8988T (cell line): ENCODE data around the gene WNT11.

Source experiments
- DNase-seq: peaks from one replicate; pipeline ENCODE4 v3.0.0; 2011

Gene WNT11

DNA sequence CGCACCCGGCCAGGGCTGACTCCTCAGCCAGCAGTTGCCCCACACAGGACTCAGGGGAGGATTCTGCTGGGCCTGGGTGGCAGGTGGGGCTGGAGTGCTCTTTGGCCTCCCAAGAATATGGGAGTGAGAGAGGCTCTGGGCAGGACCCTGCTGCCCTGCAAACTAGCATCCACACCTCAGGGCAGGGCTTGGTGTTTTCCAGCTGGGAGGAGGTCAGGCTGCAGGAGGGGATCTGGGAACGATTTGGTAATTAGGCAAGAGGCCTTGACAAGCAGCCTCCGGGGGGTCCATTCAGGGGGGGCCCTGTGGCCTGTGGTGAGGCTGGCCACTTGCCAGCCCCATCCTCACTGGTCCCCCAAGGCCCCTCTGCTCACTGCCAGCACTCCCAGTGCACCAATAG, 35.8 kb downstream of the WNT11 start:
- DNase-seq = no peak

DNA sequence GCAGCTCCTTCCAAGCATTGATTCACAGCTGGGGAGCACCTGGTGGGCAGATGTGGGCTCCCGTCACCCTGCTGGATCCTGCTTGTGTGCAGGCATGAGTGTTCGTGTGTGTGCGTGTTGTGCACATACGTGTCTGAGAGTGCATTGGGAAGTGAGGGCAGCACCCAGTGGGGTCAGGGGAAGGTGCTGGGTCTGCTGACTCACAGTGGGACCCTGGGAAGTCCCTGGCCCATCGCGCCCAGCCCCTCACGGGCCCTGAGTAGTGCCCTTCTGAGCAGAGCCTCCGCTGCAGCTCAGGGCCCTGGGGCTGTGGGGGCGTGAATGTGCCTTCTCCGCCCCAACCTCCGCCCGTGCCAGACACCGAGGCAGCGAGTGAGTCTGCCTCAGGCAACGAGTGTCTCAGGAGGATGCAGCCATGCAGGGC, 36.8 kb downstream of the WNT11 start:
- DNase-seq = no peak

DNA sequence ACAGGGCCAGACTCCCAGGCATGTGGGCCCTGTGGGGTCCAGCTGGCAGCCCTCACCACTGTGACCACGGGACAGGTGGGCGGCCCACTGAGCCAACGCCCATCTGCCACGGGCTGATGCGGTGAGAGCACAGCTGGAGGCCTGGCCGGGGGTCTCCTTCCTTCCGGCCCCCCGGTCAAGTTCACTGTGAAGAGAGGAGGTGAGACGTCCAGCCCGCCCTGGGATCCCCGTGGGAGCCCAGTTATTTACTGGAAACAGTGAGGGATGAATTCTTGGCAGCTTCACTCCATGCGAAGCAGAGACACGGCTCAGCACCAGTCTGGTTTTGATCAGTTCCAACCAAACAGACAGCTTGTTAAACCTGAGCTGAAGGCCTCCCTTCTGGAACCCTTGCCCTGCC, 38.7 kb downstream of the WNT11 start:
- DNase-seq = no peak

DNA sequence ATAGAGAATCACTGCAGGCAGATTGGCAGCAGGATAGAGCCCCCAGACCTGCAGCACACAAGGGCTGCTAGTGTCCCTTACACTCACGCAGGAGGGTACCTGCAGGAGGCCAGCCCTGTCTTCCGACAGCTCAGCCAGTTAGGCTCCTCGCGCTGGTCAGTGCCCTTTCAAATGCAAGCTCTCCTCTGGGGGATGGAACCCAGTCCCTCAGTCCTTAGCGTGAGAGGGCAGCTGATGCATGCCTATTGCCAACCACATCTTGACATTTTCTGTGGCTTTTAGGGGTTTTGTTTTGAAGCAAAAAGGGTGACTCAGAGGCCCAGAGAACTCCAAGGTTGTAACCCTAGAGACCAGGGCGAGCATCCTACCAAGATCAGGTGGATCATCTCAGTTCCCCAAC, 40.0 kb downstream of the WNT11 start:
- DNase-seq = no peak

DNA sequence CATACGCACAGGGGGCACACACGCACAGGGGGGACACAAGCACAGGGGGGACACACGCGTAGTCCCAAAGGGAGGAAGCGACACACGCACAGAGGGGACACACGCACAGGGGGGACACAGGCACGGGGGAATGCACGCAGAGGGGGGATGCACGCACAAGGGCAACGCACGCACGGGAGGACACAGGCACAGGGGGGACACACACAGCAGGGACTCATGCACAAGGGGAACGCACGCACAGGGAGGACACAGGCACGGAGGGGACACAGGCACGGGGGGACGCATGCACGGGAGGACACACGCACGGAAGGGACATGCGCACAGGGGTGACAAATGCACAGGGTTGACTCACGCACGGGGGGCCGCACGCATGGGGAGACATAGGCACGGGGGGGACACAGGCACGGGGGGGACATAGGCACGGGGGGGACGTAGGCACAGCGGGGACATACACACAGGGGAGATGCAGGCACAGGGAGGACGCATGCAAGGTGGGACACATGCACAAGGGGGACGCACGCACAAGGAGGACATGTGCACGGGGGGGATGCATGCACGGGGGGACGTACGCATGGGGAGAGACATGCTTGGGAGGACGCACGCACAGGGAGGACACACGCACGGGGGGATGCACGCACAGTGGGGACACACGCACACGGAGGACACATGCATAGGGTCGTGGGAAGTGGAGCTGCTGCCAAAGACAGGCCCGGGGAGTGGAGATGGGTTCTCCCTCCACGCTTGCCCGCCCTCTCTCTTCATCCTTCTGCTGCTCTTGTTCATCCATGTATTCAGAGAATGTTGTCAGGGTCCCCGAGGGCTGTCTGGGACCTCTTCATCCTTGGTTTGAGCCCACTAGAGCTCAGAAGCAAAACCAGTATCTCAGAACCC, 41.2 kb downstream of the WNT11 start:
- DNase-seq = no peak

DNA sequence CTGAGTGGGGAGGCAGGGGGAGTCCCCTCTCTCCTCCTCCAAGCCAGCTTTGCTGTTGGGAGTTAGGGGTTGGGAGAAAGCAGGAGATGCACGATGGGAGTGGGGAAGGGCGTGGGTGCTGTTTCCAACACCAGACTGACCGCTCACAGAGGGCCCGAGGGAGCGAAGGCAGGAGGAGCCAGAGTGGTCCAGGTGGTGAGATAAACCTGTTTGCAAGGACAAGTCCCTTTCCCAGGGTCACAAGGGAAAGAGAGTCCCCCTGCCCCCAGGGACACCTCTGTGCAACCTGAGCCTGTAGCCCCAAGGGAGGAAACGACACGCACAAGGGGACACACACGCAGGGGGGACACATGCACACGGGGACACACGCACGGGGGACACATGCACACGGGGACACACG, 42.2 kb downstream of the WNT11 start:
- no peak for DNase-seq

DNA sequence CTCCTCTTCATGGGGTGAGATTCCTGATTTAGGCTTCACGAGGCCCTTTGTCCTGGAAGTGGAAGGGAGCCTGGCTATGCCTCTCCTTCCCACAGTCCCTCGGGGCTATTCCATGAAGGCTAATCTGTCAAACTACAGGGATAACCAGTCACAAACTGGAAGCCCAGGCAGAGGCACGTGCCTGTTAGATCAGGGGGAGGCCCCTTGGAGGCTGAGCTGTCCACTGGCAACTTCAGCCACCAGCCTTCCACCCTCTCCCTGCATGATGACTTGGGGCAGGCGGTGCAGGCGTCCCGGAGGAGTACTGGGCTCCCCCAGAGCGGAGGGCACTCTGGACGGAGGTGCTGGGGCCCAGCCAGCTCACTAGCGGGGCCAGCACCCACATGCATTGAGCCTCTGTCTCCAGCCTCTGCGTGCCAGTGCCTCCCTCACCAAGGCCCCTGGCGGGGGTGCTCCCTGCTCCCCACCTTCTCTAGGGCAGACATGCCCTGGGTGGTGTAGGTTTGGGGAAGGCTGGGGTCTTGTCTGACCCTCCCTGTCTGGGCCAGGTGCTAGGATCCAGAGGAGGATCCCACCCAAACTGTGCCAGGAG, 42.9 kb downstream of the WNT11 start:
- DNase-seq = no peak

DNA sequence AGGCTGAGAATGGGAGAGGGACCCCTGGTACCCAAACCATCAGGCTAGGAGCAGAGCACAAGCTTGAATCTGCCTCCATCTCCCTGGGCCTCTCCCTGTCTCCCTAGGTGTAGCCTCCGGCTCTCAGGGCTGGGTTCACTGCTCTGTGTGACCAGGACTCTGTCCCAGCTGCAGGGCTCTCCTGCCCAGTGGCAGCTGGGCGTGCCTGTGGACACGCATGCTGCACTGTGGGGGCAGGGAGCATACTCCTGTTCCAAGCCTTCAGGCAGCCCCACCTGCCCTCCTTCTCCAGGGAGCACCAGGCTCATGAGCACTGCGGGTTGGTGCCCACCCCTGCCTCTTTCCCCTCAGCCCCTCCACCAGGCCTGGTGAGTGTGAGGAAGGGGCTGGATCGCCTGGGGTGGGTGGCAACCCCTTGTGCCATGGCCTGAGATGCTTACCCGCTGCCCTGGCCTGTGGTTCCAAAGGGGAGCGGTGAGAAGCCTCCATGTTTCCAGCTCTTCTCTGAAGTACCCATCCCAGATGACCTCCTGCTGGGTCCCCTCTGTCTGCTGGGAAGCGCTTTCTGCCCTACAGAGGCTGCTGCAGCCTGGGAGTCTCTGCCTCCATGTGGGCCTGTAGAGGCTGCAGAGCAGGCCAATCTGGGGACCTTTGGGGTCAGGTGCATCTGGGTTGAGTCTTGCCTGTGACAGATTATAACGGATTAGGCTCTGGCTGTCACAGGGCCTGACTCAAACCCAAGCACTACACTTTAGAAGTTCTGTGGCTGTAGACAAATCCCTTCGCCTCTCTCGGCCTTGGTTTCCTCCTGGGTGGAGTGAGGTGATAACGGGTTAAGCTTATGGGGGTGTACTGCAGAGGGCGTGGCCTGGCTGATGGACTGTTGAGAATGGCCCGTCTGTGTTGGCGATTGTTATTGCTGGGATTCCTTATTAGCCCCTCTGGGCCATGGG, 43.7 kb downstream of the WNT11 start:
- no peak for DNase-seq

DNA sequence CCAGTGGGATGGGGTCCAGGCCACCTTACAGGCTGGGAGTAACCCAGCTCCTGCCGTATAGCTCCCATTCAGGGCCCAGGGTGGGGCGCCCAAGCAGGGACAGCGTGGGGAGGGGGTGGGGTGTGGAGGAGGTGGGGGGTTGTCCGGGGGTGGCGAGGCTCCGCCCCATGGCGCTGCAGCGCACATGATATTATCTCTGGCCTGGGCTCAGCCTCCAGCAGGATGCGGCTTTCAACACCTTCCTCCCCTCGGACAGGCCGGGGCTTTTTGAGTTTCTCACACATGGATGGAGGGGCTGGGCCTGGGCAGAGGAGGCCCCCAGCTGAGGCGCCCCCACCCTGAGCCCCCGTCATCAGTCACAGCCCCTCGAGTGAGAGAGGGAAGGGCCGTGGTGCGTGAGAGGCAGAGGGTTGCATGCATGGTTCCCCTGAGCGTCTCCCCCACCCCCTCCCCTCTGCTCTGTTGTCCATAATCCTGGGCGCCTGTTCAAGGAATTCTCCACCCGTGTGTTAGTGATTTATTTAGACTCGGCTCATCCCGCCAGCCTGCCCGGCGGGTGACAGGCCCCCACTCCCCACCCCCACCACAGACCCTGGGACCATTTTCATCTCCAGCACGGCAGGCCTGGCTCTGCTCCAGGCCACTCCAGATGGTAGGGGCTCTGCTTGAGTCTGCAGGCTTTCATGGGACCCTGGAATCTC, 44.9 kb downstream of the WNT11 start:
- no peak for DNase-seq

DNA sequence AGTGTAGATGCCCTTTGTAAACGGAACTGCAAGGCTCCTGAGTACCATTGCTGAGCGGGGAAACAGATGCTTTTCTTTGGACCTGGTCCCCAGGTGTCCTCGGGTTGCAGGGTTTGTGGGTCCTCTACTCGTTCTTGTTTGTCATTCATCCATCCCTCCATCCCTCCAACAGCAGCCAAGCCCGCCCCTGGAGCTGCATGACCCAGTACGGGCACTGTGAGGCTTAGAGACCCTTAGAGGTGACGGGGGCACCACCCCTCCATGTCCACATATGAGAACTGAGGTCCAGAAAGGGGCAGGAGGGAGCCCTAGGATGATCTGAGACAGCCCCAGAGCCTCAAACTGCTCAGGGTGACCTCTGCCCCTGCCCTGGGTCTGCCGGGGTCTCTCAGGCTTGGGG, 45.4 kb downstream of the WNT11 start:
- DNase-seq = no peak

DNA sequence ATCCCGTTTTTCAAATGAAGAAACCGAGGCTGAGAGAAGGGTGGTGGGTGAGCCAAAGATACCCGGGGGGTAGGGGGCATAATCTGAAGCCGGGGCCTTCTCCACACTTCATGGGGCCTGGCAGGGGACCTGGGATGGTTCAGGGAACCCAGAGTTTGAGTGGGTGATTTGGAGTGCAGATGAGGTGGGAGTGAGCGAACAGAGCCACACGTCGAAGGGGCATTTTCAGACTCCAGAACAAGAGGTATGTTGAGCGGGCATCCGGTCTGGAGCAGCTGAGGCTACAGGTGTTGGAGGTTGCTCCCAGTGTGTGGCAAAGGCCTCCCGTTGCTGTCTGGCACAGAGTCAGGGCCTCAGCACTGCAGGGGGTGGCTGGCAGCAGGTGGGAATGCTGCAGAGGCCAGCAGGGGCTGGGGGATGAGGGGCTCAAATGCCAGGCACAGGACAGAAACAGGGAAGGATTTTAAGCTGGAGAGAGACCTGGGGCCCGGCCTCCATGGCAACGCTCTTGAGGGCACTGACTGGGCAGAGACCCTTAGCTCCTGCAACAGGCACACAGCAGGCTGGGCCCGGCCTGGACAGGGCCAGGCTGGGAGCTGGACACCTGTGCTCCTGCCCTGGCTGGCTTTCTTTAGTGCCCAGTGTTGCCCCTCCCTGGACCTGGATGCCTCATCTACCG, 46.2 kb downstream of the WNT11 start:
- DNase-seq = no peak

DNA sequence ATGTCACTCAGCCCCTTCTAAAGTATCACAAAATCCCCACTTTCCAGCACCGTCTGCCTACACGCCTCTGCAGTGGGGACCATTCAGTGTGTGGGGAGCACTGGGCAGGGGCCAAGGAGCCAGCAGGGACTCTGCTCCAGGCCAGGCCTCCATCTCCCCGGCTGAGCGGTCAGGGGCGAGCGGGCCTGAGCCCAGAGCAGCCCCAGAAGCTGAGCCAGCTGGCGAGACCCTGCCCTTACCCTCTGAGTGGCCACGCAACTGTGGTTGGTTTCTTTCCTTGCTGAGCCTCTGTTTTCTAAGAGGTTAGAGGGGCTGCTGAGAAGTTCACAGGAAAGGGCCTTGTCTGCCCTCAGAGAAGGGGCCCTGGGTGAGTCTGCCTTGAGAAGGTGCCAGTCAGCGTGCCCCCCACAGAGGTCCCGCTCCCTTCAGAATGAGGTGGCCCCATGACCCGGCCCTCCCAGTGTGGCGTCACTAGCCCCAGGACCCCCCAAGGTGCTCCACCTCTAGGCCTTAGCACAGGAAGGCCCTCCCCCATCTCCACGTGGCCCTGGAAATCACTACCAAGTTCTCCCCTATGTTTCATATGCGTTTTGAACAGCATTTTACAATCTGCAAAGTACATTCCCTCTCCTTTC, 46.9 kb downstream of the WNT11 start:
- DNase-seq = no peak

DNA sequence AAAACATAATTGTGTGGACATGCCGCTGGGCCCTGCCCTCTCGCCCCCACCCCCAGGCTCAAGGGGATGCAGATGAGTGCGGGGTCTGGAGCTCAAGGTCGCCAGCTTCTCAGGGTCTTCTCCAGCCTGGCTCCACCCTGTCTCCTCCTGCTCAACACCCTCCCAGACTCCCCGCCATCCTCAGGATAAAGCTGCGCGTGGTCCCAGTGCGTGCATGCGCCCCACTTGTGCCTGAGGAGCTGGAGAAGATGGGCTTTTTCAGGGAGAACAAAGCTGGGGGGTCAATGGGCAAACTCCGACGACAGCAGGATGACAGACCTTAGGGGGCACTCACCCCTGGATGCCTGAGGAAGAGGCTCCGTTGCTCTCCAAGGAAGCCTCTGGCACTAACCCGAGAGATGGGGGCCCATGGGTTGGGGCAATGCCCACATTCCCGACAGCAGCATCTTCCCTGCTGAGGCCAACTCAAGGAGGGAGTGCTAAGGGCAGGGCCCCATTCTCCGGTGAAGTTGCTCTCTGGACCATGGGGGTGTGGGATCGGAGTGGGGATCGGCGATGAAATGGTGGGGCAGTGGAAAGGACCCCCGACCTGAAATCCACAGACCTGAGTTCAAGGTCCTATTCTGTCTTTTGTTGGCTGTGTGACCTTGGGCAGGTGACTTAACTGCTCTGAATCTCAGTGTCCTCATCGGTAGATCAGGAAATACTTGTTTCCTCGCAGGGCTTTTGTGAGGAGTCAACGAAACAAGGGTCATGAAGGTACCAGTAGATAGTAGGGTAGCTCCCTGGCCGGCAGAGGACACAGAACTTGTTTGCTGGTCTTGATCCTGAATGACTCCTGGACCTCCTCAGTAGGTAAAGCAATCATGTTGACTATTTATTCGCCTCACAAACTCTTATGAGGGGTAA, 47.7 kb downstream of the WNT11 start:
- DNase-seq = no peak

DNA sequence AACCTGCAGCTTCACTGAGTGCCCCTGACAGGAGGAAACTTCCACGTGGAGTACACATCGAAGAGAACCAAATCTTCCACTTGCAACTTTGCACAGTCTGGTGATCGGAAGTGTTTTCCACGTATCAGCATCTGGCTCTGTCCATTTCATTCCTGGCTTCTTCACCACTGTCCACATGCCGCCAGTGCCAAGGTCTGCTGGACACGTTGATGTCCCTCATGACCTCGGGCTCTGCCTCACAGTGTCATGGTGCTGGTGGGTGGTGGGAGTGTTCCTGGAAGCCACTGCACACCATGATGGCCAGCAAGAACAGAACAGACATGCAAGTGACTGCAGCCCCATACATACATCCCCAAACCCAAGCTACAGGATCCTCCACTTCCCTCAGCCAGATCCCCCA, 48.4 kb downstream of the WNT11 start:
- DNase-seq = no peak

DNA sequence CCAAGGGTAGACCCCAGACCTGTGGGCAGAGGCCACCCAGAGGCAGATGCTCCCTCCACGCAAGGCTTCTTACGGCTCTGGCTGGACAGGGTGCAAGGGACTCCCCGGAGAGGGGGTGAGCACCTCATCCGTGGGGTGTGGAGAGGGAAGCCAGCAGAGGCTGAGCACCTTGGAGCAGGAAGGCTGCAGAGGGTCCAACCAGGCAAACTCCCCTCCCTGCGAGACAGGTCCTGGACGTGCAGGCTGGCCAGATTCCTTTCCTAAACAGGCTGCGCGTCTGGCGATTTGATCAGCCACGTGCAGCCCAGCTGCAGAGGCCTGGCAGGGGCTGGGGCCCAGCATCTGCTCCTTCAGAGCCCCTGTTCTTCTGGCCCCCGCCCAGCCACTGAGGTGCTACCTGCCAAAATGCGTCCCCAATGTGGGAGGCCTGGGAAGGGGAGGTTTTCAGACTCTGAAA, 49.3 kb downstream of the WNT11 start:
- no peak for DNase-seq

DNA sequence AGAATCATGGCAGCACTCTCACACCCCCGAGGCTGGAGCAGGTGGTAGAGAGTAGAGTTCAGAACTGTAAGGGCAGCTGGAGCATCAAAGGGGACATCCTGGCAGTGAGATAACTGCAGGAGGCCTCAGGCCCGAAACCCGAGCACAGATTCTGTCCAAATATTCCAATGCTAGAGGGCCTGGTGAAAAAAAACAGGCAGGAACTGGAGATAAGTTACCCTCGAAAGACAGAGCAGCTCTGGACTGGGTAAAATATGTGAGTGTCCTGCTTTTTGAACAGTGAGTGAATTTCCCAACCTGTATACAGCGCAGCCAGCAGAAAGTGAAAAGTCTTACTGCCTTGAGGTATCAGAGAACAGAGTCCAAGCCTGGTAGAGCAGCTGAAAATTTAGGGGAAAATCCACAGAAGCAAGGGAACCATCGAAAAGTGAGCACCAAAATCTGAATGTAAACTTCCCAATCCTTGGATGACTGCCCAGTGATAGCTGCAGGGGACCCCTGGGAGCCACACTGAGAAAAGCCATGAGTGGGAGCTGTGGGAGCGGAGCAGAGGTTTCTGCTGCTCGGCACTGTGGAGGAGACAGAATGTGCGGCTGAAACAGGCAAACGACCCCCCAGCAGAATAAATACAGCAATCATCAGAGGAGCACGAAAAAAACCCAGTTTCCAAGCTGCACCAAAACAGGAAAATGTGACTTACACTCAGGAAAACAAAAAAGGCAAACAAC, 50.6 kb downstream of the WNT11 start:
- DNase-seq = no peak

DNA sequence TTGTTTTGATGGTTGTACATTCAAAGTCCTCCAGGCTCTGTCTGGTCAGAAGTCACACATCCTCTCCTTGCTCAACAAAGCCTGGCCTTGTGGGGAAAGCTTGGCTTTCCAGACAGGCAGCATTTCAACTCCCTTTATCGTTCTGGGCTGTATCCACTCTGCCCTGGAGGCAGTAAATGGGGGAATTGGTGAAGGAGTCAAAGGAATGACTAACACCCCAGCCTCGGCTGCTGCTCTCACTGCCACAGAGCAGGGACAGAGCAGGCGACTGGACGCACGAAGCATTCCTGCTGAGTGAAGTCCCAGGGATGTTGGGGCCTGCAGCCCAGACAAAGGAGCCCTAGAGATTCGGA, 52.8 kb downstream of the WNT11 start:
- DNase-seq = no peak

DNA sequence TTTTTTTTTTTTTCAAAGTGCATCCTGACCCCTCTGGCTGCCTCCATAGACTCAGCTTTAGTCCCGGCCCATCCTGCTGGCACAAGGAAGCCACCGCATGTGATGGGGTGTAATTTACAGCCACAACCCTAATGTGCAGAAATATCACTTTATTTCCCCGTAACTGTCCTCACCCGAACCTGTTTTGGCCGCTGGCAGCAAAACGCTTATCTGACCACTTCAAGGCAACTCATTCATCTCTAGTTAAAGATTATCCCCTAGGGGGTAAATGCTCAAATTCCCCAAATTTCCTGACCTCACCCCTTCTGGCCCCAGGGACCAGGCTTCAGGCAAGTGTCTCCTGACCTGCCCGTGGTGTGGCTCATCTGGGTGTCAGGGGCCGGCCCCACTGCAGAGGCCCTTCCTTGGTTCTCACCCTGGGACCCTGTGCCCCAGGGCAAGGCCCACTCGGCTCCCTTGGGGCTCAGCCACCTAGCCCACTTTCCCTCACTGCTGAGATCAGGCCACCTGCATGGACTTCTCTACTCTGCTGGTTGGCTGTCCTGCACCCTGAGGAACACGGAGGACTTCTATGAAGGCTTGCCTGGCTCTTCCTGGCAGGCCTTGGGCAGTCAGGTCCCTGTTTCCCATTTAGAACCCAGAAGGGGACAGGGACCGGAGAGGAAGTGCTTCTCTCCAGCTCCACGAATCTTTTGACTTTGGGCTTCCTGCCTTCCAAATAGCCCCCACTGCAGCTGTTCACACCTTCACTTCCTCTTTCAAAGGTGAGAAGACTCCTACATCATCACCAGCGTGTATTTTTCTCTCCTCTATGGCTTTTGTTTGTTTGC, 53.3 kb downstream of the WNT11 start:
- no peak for DNase-seq

DNA sequence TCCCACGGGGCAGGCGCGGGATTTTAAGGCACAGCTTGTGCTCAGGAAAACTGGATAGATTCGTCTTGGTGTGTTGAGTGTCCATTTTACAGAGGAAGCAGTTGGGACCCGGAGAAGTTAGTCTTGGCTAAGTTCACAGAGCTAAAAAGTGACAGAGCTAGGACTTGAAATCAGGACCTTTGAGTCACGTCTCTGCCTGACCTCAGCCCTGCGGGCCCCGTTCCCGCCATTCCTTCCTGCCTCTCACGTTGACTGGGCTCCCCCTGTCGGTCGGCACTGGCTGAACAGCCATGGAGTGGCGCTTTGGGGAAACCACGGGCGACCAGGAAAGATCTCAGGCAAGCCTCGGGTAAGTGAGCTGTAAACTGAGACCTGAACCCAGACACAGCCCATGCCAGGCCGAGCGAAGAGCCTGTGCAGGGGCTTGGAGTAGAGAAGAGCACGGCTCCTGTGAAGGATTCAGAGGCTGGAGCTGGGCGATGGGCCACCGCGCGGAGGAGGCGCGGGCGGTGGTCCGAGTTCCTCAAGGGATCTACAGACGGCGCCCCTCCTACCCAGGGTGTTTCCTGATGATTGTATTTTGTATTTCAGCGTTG, 54.1 kb downstream of the WNT11 start:
- peak; percentile 93 for DNase-seq
